ENCODE results near the gene ZRANB1.

Gene ZRANB1

GRCh38 chr10:124996127-124996853 lies 54.4 kb downstream of the ZRANB1 start:
- no peak for DNase-seq

- no peak for DNase-seq
These were observed 54.9 kb downstream of the ZRANB1 start for GRCh38 chr10:124996854-124997215.

GRCh38 chr10:124997306-124997705 lies 55.4 kb downstream of the ZRANB1 start:
- DNase-seq: no peak

- DNase-seq: no peak
These were observed 56.1 kb downstream of the ZRANB1 start for GRCh38 chr10:124997771-124998623.

GRCh38 chr10:124998624-124999291 lies 56.8 kb downstream of the ZRANB1 start:
- DNase-seq: no peak

- DNase-seq: no peak
These were observed 57.8 kb downstream of the ZRANB1 start for GRCh38 chr10:124999433-125000365.

GRCh38 chr10:125000366-125001312 lies 58.7 kb downstream of the ZRANB1 start:
- no peak for DNase-seq

GRCh38 chr10:125001313-125002046 lies 59.6 kb downstream of the ZRANB1 start:
- DNase-seq: no peak

- DNase-seq: no peak
These were observed 60.1 kb downstream of the ZRANB1 start for GRCh38 chr10:125002047-125002422.

- no peak for DNase-seq
These were observed 60.7 kb downstream of the ZRANB1 start for GRCh38 chr10:125002423-125003145.

- DNase-seq: no peak
These were observed 61.4 kb downstream of the ZRANB1 start for GRCh38 chr10:125003146-125003900.

GRCh38 chr10:125003901-125004467 lies 62.1 kb downstream of the ZRANB1 start:
- DNase-seq: no peak

- DNase-seq: no peak
These were observed 62.8 kb downstream of the ZRANB1 start for GRCh38 chr10:125004571-125005311.

- no peak for DNase-seq
These were observed 63.6 kb downstream of the ZRANB1 start for GRCh38 chr10:125005312-125006187.

- no peak for DNase-seq
These were observed 64.3 kb downstream of the ZRANB1 start for GRCh38 chr10:125006188-125006680.

- no peak for DNase-seq
These were observed 65.1 kb downstream of the ZRANB1 start for GRCh38 chr10:125006921-125007426.

- DNase-seq: no peak
These were observed 65.5 kb downstream of the ZRANB1 start for GRCh38 chr10:125007436-125007835.

Measured in CD4-positive, alpha-beta T cell treated with Interleukin-1 beta for 1 hour (primary cell).